Calu3 (cell line): ENCODE results near the gene ZNF212. TPM values are rescaled to one million over a fixed set of nuclear protein-coding genes. Genes with fewer than 3 reads are reported as not detected.

Source experiments
- BruUV-seq: library from RNA; stranded (reverse); fragments of 400-500 nt; replicated peaks from 2 replicates; lab custom pipeline; 2021; lab: Mats Ljungman, UMichigan
- CTCF ChIA-PET: fragments of 300-600 bp; sonication (Branson Sonifier 250); formaldehyde crosslinking; loops from one replicate; lab custom pipeline; 2022; ENCODE audit warnings: antibody characterized with exemption; lab: Charles Lee
- DNase-seq: peaks from one replicate; pipeline ENCODE4 v3.0.0; 2022
- H3K27ac Mint-ChIP-seq: one replicate; pipeline ENCODE4 v1.8.0; 2022; ENCODE audit warnings: mixed read lengths; ENCODE audit not compliant: unreplicated experiment
- H3K27me3 Mint-ChIP-seq: one replicate; pipeline ENCODE4 v1.8.0; 2022; ENCODE audit warnings: mixed read lengths; ENCODE audit not compliant: unreplicated experiment
- H3K36me3 Mint-ChIP-seq: one replicate; pipeline ENCODE4 v1.8.0; 2022; ENCODE audit warnings: mild to moderate bottlenecking, moderate library complexity, mixed read lengths; ENCODE audit not compliant: insufficient read depth, unreplicated experiment
- H3K4me1 Mint-ChIP-seq: one replicate; pipeline ENCODE4 v1.8.0; 2022; ENCODE audit warnings: mild to moderate bottlenecking, low read depth, mixed read lengths; ENCODE audit not compliant: unreplicated experiment
- H3K4me3 Mint-ChIP-seq: one replicate; pipeline ENCODE4 v1.8.0; 2022; ENCODE audit warnings: mild to moderate bottlenecking, low read depth, moderate library complexity, mixed read lengths; ENCODE audit not compliant: unreplicated experiment
- H3K9me3 Mint-ChIP-seq: one replicate; pipeline ENCODE4 v1.8.0; 2022; ENCODE audit warnings: low read depth, mixed read lengths; ENCODE audit not compliant: unreplicated experiment
- intact Hi-C: fragments of 100-400 bp; cut with micrococcal nuclease; formaldehyde crosslinking; loops from one replicate; pipeline ENCODE4 v1.10.0; 2022; ENCODE audit not compliant: unreplicated experiment
- total RNA-seq: library from RNA; stranded (reverse); gene quantifications from 2 replicates; pipeline ENCODE4 v1.2.3, GENCODE V29; 2022
- TF ChIP-seq, protein P1 (sequence below): fragments of 200-600 bp; IDR thresholded peaks from one replicate; pipeline ENCODE4 v1.8.0; 2022; ENCODE audit warnings: antibody characterized with exemption; ENCODE audit not compliant: unreplicated experiment

The ZNF212 gene
- total RNA-seq, 1 experiment from 2014 or later, result 17.2 TPM

GRCh38 chr7:149240637-149241036 is 1.2 kb downstream of the ZNF212 start:
- CTCF ChIA-PET, result interaction anchor here (0.9 kb wide), 1 partner anchor 45 kb away, joined by 5 read pairs; the partner anchor contains the start of gene ZNF282
- peaks cover 31% of the 10 kb centered on the region for H3K36me3 Mint-ChIP-seq
- intact Hi-C loops, result no loop called here
- peaks cover 28% of the 10 kb centered on the region for H3K4me1 Mint-ChIP-seq
- H3K9me3 Mint-ChIP-seq, result peaks cover 6% of the 10 kb centered on the region
- TSS peak; percentile 60 for BruUV-seq
- H3K4me3 Mint-ChIP-seq, result peak overlapping the region; percentile 90
- H3K27me3 Mint-ChIP-seq, result no peaks in the 10 kb centered on the region
- DNase-seq, result no peak
- peak overlapping the region; percentile 97 for H3K27ac Mint-ChIP-seq
- TF ChIP-seq, protein P1, sequence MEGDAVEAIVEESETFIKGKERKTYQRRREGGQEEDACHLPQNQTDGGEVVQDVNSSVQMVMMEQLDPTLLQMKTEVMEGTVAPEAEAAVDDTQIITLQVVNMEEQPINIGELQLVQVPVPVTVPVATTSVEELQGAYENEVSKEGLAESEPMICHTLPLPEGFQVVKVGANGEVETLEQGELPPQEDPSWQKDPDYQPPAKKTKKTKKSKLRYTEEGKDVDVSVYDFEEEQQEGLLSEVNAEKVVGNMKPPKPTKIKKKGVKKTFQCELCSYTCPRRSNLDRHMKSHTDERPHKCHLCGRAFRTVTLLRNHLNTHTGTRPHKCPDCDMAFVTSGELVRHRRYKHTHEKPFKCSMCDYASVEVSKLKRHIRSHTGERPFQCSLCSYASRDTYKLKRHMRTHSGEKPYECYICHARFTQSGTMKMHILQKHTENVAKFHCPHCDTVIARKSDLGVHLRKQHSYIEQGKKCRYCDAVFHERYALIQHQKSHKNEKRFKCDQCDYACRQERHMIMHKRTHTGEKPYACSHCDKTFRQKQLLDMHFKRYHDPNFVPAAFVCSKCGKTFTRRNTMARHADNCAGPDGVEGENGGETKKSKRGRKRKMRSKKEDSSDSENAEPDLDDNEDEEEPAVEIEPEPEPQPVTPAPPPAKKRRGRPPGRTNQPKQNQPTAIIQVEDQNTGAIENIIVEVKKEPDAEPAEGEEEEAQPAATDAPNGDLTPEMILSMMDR, result no peak

DNA sequence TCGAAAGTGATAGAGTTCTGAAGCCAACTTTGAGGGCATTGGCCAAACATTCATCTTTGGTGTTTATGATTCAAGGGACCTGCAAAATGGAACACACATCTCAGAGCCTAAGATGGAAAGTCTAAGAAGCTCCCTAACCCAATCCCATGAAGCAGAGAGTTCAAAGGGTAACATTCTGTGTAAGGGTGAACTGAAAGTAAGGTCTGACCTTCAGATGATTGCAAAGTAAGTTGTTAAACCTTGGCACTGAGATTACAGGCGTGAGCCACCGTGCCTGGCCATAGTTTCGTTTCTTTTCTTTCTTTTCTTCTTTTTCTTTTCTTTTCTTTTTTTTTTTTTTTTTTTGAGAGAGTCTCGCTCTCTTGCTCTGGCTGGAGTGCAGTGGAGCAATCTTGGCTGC is 2.2 kb downstream of the ZNF212 start:
- Mint-ChIP-seq H3K36me3 (peaks cover 31% of the 10 kb centered on the region), H3K4me1 (peaks cover 28% of the 10 kb centered on the region), H3K9me3 (peaks cover 6% of the 10 kb centered on the region), H3K27me3 (no peaks in the 10 kb centered on the region), H3K27ac (no peak overlapping the region), H3K4me3 (no peak overlapping the region)
- TF ChIP-seq, protein P1, result no peak
- intact Hi-C loops, result no loop called here
- DNase-seq, result no peak
- BruUV-seq, result no TSS peak
- CTCF ChIA-PET, result interaction anchor here (0.7 kb wide), 1 partner anchor 43 kb away, joined by 4 read pairs; no protein-coding TSS in a partner anchor

DNA sequence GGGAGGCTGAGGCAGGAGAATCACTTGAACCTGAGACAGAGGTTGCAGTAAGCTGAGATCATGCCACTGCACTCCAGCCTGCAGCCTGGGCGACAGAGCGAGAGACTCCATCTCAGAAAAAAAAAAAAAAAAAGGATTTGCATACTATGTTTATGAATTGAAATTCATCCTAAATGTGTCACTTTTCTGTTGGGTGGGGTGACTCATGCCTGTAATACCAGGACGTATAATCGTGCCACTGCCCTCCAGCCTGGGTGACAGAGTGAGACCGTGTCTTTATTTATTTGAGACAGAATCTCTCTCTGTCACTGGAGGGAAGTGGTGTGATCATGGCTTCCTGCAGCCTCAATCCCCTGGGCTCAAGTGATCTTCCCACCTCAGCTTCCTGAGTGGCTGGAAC is 5.8 kb downstream of the ZNF212 start:
- TF ChIP-seq, protein P1, result no peak
- H3K27ac Mint-ChIP-seq, result no peak overlapping the region
- peaks cover 6% of the 10 kb centered on the region for H3K9me3 Mint-ChIP-seq
- H3K36me3 Mint-ChIP-seq, result peaks cover 12% of the 10 kb centered on the region
- CTCF ChIA-PET, result no interaction called here
- H3K27me3 Mint-ChIP-seq, result no peaks in the 10 kb centered on the region
- BruUV-seq, result no TSS peak
- intact Hi-C loops, result no loop called here
- H3K4me3 Mint-ChIP-seq, result no peak overlapping the region
- no peak for DNase-seq
- H3K4me1 Mint-ChIP-seq, result peaks cover 8% of the 10 kb centered on the region

DNA sequence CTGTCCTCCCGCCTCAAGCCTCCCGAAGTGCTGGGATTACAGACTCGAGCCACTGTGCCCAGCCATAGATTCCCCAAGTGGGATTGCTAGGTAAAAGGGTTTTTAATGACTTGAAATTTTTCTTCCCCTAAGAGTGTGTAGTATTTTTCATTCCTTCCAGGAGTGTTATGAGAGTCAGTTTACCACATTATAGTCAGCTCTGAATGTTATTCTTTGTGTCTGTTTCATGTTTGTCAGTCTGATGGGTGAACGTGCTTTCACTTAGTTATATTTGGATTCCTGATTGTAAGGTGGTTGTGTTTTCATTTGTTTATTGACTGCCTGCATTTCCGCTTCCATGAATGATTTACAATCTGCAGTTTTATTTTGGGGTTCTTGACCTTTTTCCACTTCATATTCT is 6.3 kb downstream of the ZNF212 start:
- BruUV-seq, result no TSS peak
- H3K27me3 Mint-ChIP-seq, result no peaks in the 10 kb centered on the region
- H3K36me3 Mint-ChIP-seq, result peaks cover 11% of the 10 kb centered on the region
- no peak overlapping the region for H3K4me3 Mint-ChIP-seq
- H3K4me1 Mint-ChIP-seq, result peaks cover 3% of the 10 kb centered on the region
- CTCF ChIA-PET, result no interaction called here
- DNase-seq, result no peak
- TF ChIP-seq, protein P1, result no peak
- no peak overlapping the region for H3K27ac Mint-ChIP-seq
- intact Hi-C loops, result no loop called here
- H3K9me3 Mint-ChIP-seq, result peaks cover 4% of the 10 kb centered on the region
